A549 (cell line): ENCODE measurements around the gene MANF. TPM values are rescaled to one million over a fixed set of nuclear protein-coding genes. Genes with fewer than 3 reads are reported as not detected.
A peak's percentile ranks its signal among the peaks of the same experiment; 100 is the strongest.

ENCODE experiments used
- ATAC-seq, 2 experiments: fragments of 200-7000 bp in 1 of 2; fragments of >200 bp in 1 of 2; cut with Nextera tagmentation in 1 of 2; cut with Tn5 transposase in 1 of 2; 3 replicates each; pipeline versions ENCODE4 v1.8.0 to v1.9.1; 2018 to 2020; ENCODE audit warnings: mild to moderate bottlenecking in 1 of 2, moderate library complexity in 1 of 2
- CTCF ChIA-PET: fragments of 300-600 bp; sonication (Branson Sonifier 250); formaldehyde crosslinking; extraction: SDS; loops from one replicate; lab custom pipeline; 2021; ENCODE audit warnings: antibody characterized with exemption, inconsistent platforms; lab: Yijun Ruan, JAX
- POLR2A ChIA-PET: fragments of 350-600 bp; formaldehyde crosslinking; extraction: SDS; loops from one replicate; lab custom pipeline; 2021; ENCODE audit warnings: antibody characterized with exemption, inconsistent platforms; lab: Yijun Ruan, JAX
- DNase-seq, 2 experiments: peaks; one replicate each; pipeline versions ENCODE4 v3.0.0 to v3.0.0-alpha.2; 2011 to 2016; ENCODE audit warnings: low read depth in 1 of 2, low spot score in 1 of 2
- FAIRE-seq: peaks from 2 replicates; lab custom pipeline; 2011; peaks lifted over from hg19 to GRCh38; lab: Jason Lieb, UNC
- H3K27ac ChIP-seq, 2 experiments: fragments of >200 bp; sonication (Bioruptor Twin); formaldehyde crosslinking; 3 replicates each; pipeline ENCODE4 v1.5.1; 2016 to 2017
- H3K4me1 ChIP-seq: fragments of >200 bp; sonication (Bioruptor Twin); formaldehyde crosslinking; 3 replicates; pipeline ENCODE4 v1.6.1; 2016
- H3K4me2 ChIP-seq: fragments of >200 bp; sonication (Bioruptor Twin); formaldehyde crosslinking; 3 replicates; pipeline ENCODE4 v1.6.1; 2016
- H3K4me3 ChIP-seq: fragments of >200 bp; sonication (Bioruptor Twin); formaldehyde crosslinking; 3 replicates; pipeline ENCODE4 v1.5.1; 2016
- H3K9me3 ChIP-seq: fragments of >200 bp; sonication (Bioruptor Twin); formaldehyde crosslinking; 3 replicates; pipeline ENCODE4 v1.6.1; 2016
- CBX8 ChIP-seq: fragments of 200-600 bp; sonication (generic); IDR thresholded peaks from 2 replicates; pipeline ENCODE4 v1.6.1; 2016
- EP300 ChIP-seq, 2 experiments: fragments of >200 bp; sonication (Bioruptor Twin); formaldehyde crosslinking; IDR thresholded peaks; 2 replicates in 1 of 2; 3 replicates in 1 of 2; pipeline ENCODE4 v1.6.1; 2016 to 2017
- FOSL2 ChIP-seq, 2 experiments: fragments of 450-650 bp in 1 of 2; fragments of >200 bp in 1 of 2; sonication (Bioruptor Twin) in 1 of 2; formaldehyde crosslinking; IDR thresholded peaks; 2 replicates each; pipeline versions ENCODE4 v1.5.0 to v1.6.1; 2016 to 2020; ENCODE audit warnings: mild to moderate bottlenecking in 1 of 2, moderate library complexity in 1 of 2
- FOXS1 ChIP-seq: fragments of 250-450 bp; sonication (Bioruptor Pico); IDR thresholded peaks from 2 replicates; pipeline ENCODE4 v1.5.0; 2020; ENCODE audit warnings: mild to moderate bottlenecking, moderate library complexity
- HDAC2 ChIP-seq: fragments of 200-600 bp; sonication (generic); IDR thresholded peaks from 2 replicates; pipeline ENCODE4 v1.6.1; 2016
- HEYL ChIP-seq: fragments of 250-450 bp; sonication (Bioruptor Pico); IDR thresholded peaks from 2 replicates; pipeline ENCODE4 v1.8.0; 2021; ENCODE audit warnings: mild to moderate bottlenecking, moderate library complexity
- HOXA7 ChIP-seq: fragments of 250-450 bp; sonication (Bioruptor Pico); IDR thresholded peaks from 2 replicates; pipeline ENCODE4 v1.5.0; 2020; ENCODE audit warnings: mild to moderate bottlenecking, moderate library complexity
- HOXB13 ChIP-seq: fragments of 250-450 bp; sonication (Bioruptor Pico); IDR thresholded peaks from 2 replicates; pipeline ENCODE4 v1.5.0; 2020; ENCODE audit warnings: low read depth, mild to moderate bottlenecking, moderate library complexity
- MAFK ChIP-seq: fragments of 450-650 bp; IDR thresholded peaks from 2 replicates; pipeline ENCODE4 v1.6.1; 2014; ENCODE audit not compliant: partially characterized antibody
- NPAS2 ChIP-seq: fragments of 250-450 bp; sonication (Bioruptor Pico); IDR thresholded peaks from 2 replicates; pipeline ENCODE4 v1.8.0; 2022; ENCODE audit warnings: mild to moderate bottlenecking, moderate library complexity, borderline replicate concordance
- RCOR1 ChIP-seq: fragments of 150-350 bp; IDR thresholded peaks from 2 replicates; pipeline ENCODE4 v1.6.1; 2014; ENCODE audit warnings: antibody characterized with exemption, low read length, low read depth
- ZC3H11A ChIP-seq: fragments of 450-650 bp; IDR thresholded peaks from 2 replicates; pipeline ENCODE4 v1.6.1; 2014; ENCODE audit warnings: antibody characterized with exemption, mild to moderate bottlenecking
- ZSCAN20 ChIP-seq: fragments of 250-450 bp; sonication (Bioruptor Pico); IDR thresholded peaks from 2 replicates; pipeline ENCODE4 v1.8.0; 2022; ENCODE audit warnings: mild to moderate bottlenecking, moderate library complexity
- WGBS: methylation state at CpG from one replicate; pipeline ENCODE4 v1.1.6; 2017; ENCODE audit errors: missing lambda C conversion rate; 5-methylcytosine and 5-hydroxymethylcytosine counted together
- polyA plus RNA-seq, 4 experiments: library from polyadenylated mRNA; depleted of rRNA in 3 of 4; stranded (reverse); fragments of >200 nt; fragmentation: RNase III in 1 of 4; extraction: RNeasy Plus Mini Kit Qiagen cat#74134 plus additional on column Dnase treatment in 1 of 4; gene quantifications; 2 replicates in 3 of 4; 3 replicates in 1 of 4; pipeline ENCODE4 v1.2.3, GENCODE V29; 2011 to 2017
- TF ChIP-seq, protein P1 (sequence below): IDR thresholded peaks from 2 replicates; pipeline ENCODE4 v1.6.1; 2012
- TF ChIP-seq, protein P2 (sequence below): IDR thresholded peaks from 2 replicates; pipeline ENCODE4 v1.6.1; 2012; ENCODE audit warnings: low read depth, borderline replicate concordance

Gene MANF
- polyA plus RNA-seq, 2 of the 4 experiments (the other 2 are of a cell fraction): 67.8 to 84.9 TPM

DNA sequence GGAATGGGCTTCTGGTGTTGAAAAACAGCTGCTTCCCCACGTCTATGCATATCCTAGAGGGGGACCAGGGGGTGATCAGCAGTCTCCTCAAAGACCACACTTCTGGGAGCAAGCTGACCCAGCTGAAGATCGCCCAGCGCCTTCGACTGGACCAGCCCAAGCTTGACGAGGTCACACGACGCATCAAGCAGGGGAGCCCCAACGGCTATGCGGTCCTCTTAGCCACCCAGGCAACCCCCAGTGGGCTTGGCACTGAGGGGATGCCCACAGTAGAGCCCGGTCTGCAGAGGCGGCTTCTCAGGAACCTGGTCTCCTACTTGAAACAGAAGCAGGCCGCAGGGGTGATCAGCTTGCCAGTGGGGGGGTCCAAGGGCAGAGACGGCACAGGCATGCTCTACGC is 8.5 kb downstream of the MANF start:
- ATAC-seq: no peak
- ChIA-PET POLR2A (interaction anchor here (1.4 kb wide), 1 partner anchor 106 kb away, joined by 4 read pairs; the partner anchor contains the start of gene DCAF1), CTCF (interaction anchor here (1.0 kb wide), 1 partner anchor 41 kb away, joined by 3 read pairs; no protein-coding TSS in a partner anchor)
- Histone ChIP-seq H3K4me1 (peaks cover 26% of the 10 kb centered on the region), H3K4me3 (no peak overlapping the region), H3K27ac (no peak overlapping the region), H3K4me2 (peak overlapping the region; percentile 19; the same call in 1 of the 3 replicates), H3K9me3 (no peaks in the 10 kb centered on the region)
- DNase-seq: no peak
- no peak for FAIRE-seq
- TF ChIP-seq CBX8 (no peak), ZC3H11A (no peak), HOXB13 (CRISPR knock-in tag) (no peak), FOSL2 (IDR thresholded peaks at IDR 0.05) (no peak), FOSL2 (CRISPR knock-in tag; IDR thresholded peaks at IDR 0.05) (no peak), FOXS1 (CRISPR knock-in tag) (no peak), NPAS2 (CRISPR knock-in tag) (no peak), EP300 (IDR thresholded peaks at IDR 0.05) (no peak)
- TF ChIP-seq, protein P1, sequence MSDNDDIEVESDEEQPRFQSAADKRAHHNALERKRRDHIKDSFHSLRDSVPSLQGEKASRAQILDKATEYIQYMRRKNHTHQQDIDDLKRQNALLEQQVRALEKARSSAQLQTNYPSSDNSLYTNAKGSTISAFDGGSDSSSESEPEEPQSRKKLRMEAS: no peak
- 94% methylated on average over 9 of the region's 14 CpGs for WGBS

DNA sequence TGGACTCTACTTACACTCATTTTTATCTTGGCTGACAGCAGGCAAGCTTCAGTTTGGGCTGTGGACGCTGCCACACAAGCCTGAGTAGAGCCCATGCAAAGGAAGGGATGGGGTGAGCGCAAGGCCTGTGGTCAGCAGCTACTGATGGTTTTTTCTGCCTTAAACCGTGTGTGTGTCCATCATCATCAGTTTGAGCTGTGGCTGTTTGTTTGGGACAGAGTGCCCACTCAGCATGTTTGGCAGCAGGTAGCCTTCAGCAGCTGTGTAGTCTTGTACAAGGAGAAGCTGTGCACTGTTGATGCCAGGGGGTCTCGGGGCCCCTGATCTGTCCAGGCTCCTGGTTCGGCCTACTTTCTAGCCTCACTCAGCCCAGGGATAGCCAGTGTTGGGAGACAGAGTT is 9.4 kb downstream of the MANF start:
- ATAC-seq (no peak), FAIRE-seq (no peak), DNase-seq (no peak)
- Histone ChIP-seq H3K9me3 (no peaks in the 10 kb centered on the region), H3K4me3 (no peak overlapping the region), H3K4me1 (peaks cover 19% of the 10 kb centered on the region), H3K27ac (no peak overlapping the region), H3K4me2 (no peak overlapping the region)
- CTCF ChIA-PET: interaction anchor here (1.0 to 1.6 kb wide), 3 partner anchors 16 to 778 kb away, joined by 3 read pairs; no protein-coding TSS in a partner anchor
- 95% methylated on average over 2 of the region's 5 CpGs for WGBS
- POLR2A ChIA-PET: no interaction called here
- TF ChIP-seq, protein P2, sequence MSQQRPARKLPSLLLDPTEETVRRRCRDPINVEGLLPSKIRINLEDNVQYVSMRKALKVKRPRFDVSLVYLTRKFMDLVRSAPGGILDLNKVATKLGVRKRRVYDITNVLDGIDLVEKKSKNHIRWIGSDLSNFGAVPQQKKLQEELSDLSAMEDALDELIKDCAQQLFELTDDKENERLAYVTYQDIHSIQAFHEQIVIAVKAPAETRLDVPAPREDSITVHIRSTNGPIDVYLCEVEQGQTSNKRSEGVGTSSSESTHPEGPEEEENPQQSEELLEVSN: no peak
- TF ChIP-seq MAFK (peak; percentile 88), HEYL (no peak)

DNA sequence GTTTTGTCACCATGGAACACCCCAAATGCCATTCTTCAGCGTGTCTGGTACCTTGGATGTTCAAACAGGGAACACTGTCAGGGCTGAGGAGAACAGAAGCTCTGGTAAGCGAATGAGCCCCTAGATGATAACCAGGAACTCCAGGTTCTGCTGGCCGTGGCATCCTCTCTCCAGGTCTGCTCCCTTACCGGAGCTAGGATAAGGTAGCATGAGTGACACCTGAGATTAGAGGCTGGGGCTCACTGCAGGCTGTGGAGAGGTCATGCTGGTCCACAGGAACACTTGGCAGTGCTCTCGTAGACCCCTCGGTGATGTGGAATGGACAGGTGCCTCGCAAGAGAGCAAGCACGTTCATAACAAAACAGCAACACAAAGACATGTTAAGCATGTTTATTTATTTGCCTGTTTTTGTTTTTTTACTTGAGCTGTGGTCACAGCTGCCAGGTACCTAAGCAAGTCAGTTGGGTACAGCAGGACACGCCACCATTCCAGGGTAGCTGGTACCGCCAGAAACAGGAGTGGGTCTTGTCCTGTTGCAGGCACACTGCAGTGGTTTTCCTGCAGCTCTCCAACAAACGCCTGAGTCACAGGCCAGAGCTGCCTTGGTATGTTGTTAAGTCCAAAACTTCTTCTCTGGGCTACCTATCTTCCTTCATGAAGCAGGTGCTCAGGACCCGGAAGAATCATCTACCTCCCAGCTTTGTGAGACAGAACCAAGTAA is 10.6 kb downstream of the MANF start:
- Histone ChIP-seq H3K4me2 (no peak overlapping the region), H3K9me3 (no peaks in the 10 kb centered on the region), H3K27ac (no peak overlapping the region), H3K4me3 (no peak overlapping the region), H3K4me1 (peaks cover 13% of the 10 kb centered on the region)
- no peak for TF ChIP-seq HDAC2
- TF ChIP-seq CBX8: no peak
- no peak for DNase-seq
- FAIRE-seq: no peak
- 93% methylated on average over 12 of the region's 12 CpGs for WGBS
- ChIA-PET POLR2A (interaction anchor here (0.6 to 0.9 kb wide), 2 partner anchors 12 to 104 kb away, joined by 3 read pairs; partner anchors contain the start of gene DCAF1), CTCF (interaction anchor here (1.4 to 1.6 kb wide), 2 partner anchors 15 to 779 kb away, joined by 3 read pairs; no protein-coding TSS in a partner anchor)
- ATAC-seq: no peak

DNA sequence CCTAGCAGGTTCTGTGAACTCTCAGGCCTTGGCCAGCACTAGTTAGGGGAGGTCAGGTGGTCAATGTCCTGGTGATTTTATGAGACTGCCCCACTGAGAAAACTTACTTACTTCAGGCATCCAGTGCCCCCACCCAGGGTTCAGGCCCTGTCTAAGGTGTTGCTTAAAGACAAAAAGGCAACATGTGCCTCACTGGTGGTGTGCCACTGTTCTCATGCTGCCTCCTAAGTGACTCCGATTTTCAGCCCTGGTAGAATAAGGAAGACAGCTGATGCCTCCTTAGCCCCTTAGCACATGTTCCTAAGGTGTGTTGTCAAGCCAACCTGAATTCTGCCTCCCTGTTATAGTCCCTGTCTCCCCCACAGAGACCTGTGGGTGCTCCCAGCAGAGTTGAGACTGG is 11.3 kb downstream of the MANF start:
- Histone ChIP-seq H3K4me1 (peaks cover 12% of the 10 kb centered on the region; the same call in 2 of the 3 replicates), H3K4me3 (no peak overlapping the region), H3K27ac (no peak overlapping the region), H3K4me2 (no peak overlapping the region), H3K9me3 (no peaks in the 10 kb centered on the region)
- CTCF ChIA-PET: interaction anchor here (1.1 to 1.6 kb wide), 2 partner anchors 14 to 281 kb away, joined by 3 read pairs; no protein-coding TSS in a partner anchor
- POLR2A ChIA-PET: interaction anchor here (0.9 kb wide), 1 partner anchor 103 kb away, joined by 3 read pairs; the partner anchor contains the start of gene DCAF1
- FAIRE-seq (no peak), ATAC-seq (no peak), DNase-seq (no peak)
- TF ChIP-seq ZSCAN20 (CRISPR knock-in tag): no peak
- no peak for TF ChIP-seq HOXA7 (CRISPR knock-in tag)
- WGBS: 85% methylated on average over 1 of the region's 1 CpG

DNA sequence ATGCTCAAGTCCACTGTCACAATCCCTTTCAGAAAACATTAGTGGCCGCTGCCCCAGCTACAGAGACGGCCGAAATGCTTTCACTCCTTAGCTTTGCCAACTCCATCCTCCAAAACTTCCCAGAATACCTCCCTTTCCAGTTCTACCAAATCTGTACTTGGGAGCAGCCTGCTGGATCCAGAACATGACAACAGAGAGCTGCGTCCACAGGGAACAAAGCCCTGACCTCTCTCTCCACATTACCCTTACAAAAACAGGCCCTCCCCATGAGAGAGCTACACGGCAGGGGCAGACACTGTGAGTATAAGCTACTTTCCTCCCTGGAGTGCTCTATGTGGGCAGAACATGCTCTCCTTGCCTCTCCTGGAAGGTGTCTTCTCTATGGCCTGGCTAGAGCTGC is 12.3 kb downstream of the MANF start:
- ChIA-PET POLR2A (no interaction called here), CTCF (interaction anchor here (1.1 to 1.2 kb wide), 2 partner anchors 280 to 782 kb away, joined by 3 to 4 read pairs; no protein-coding TSS in a partner anchor)
- peaks cover 11% of the 10 kb centered on the region; the same call in 2 of the 3 replicates for H3K4me1 ChIP-seq
- no peak for FAIRE-seq
- TF ChIP-seq RCOR1: no peak
- TF ChIP-seq, all 56 proteins: peak for 0
- H3K4me3 ChIP-seq: no peak overlapping the region
- no peak for ATAC-seq
- WGBS: 83% methylated on average over 5 of the region's 5 CpGs
- no peak overlapping the region for H3K4me2 ChIP-seq
- H3K9me3 ChIP-seq: no peaks in the 10 kb centered on the region
- no peak for DNase-seq
- H3K27ac ChIP-seq: no peak overlapping the region
